Stimulated activated CD8-positive, alpha-beta memory T cell treated with anti-CD3 and anti-CD28 coated beads, Interleukin-2, amount 100 ng/mL, for 1 hour (primary cell): ENCODE data around the gene NISCH.

Source experiments
- DNase-seq, 2 donors: peaks; one replicate each; pipeline ENCODE4 v3.0.0-alpha.2; 2020; ENCODE audit warnings: low read depth in 2 of 2

NISCH gene

DNA sequence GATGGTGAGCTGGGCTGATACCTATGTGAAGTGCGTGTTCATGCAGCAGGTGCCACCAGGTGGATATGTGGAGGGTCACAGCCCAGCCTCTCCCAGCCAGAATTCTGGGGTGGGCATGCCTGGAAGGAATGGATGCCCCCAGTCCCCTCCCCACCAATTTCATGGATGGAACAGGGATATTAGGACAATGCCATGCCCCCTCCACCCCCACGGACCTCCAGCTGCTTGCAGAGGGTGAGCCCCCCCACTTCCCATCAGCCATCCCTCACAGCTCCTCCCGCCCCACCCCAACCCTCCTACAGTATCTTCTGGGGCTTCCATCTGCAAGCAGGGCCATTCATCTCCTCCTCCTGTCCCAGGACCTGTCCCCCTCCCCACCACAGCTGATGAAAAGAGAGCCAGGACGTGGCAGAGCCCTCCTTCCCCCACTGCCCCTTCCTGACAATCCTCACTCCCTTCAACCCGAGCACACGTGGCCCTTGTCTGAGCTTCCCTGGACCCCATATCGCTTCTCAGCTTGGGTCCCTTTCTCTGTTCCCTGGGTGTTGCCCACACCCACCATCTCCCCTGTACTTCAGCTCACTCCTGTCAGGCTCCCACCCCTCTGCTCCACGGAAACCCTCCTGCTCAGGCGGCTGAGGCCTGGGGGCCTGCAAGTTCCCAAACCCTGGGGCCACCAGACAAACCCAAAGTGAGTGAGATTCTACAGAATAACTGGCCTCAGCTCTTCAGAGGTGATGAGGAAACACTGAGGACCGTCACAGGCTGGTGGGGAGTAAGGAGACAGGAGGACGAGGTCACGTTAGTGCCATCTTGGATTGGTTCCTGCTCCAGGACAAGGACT lies 7.7 kb upstream of the NISCH start:
- no peak for DNase-seq

DNA sequence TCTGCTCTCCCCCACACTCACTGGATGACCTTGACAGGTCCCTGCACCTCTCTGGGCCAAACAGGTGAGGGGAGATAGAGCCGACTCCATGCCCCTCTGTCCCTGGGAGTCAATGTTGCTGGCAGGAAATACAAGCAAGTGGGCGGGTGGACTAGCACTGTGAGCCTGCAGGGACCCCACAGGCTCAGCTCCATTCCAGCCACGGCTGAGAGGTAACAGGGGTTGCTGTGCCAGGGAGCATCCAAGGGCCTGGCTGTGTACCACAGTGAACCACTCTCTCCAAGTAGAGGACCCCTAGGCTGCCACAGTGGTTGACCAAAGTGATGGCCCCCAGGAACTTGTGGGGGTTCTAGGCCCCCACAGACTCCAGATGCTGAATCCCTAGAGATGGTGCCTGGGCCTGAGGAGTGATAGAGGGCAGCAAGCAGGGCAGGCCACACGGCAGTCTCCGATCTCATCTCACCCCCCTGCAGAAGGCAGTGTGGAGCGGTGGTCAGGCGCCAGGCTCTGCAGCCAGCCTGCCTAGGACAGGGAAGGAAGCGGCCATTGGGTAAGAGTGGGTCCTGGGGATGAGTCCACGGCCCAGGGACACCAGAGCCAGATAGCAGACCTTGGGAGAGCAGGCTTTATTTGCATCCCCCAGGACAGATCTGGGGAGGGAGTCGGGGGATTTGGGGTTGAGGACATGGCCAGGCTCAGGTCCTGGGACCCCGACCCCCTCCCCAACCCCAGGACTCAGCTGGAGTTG lies 4.7 kb upstream of the NISCH start:
- no peak for DNase-seq

DNA sequence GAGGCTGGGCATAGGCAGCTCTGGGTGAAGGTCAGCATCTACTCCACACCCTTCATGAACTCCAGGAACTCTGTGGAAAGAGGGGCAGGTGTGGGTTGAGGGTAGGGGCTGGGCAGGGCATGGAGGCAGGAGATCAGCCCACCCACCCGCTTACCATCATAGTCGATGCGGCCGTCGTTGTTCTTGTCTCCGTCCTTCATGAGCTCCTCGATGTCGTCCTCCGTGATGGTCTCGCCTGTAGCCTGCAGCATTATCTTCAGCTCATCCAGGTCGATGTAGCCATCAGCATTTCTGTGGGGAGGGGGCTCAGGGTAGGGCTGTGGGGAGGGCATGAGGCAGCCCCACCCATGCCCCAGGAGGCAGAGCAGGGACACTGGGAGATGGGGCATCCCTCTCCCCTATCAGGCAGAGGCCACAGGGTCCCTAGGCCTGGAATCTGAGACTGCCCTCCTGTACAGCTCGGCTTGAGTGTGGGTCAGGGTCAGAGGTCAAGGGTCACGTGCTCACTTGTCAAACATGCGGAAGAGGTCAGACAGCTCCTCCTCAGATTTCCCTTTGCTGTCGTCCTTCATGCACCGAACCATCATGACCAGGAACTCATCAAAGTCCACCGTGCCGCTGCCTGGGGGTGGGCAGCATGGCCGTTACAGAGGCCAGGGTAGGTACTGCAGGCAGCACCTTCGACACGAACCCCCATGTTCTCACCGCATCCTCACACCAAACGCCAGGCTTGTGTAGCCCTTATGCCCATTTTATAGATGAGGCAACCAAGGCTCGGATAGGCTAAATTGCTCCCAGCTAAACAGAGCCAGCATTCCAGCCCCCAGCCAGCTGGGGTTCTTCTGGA lies 3.9 kb upstream of the NISCH start:
- no peak for DNase-seq

DNA sequence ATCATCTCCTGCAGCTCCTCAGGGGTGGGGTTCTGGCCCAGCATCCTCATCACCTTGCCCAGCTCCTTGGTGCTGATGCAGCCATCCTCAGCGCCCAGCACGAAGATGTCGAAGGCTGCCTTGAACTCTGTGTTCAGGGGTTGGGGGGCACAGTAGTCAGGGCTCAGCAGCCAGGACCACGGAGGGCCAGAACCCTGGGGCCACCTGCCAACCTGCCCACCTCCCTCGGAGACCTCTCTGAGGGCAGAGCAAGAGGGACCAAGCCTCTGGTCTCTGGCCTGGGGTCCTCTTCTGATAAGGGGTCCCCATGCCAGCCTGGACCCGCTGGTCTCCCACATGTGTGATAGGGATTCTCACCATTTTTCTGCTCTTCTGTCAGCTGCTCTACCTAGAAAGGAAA lies 3.3 kb upstream of the NISCH start:
- no peak for DNase-seq

DNA sequence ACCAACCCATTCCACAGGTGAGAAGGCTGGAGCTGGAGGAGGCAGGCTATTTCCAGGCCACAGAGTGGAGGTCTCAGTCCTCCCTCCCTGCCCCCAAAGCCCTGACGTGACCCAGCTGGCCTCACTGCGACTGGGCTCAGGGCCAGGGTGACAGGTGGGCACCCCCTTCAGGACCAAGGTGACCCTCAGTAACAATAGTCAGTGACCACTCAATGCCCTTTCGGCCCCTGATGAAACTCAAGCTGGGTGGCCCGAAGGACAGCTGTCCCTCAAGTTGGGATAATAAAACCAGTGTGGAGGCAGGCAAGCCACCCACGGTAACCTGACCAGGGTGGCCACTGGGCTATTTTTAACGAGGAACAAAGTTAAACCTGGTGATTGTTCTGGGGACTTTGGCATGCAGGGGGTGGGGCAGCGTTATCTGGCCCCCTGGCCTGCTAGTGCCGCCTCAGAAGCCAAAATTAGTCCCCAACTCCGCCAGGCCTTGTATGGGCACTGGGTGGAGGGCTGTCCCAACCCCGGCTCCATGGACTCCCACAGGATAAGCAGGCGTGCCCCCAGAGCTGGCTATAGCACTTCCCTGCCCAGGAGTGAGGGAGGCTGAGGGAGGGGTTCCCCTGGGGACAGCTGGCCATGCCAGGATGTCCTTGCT lies 2.7 kb upstream of the NISCH start:
- DNase-seq: no peak

DNA sequence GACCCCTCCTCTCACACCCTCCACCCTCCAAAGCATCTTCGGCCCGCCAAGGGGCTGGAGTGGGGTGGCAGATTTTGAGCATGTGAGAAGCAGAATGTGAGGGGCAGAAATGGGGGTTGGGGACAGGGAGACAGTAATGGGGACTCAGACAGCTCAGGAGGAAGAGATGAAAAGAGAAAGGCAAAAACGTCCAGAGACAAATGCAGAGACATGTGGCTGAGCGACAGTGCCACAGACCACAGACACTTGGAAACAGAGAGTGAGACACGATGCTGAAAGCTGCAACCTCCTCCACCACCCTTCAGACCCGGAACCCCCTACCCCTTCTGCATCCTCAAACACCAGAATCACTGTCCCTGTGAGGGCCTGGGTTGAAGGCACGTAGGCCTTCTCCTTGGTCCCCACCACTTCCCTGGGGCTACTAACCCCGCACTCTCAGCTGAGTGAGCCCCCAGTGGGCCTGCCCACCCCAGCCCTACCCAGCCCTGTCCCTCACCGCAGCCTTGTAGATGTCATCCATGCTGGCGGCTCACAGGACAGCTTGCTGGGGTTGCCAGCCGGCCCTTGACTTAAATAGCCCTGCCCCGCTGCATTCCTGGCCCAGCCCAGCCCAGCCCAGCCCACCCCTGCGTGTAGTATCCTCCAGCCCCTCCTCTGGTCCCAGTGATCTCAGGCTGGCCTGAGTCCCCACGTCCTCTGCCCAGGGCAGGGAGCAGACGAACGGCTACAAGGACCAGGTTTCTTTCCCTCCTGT lies 1.7 kb upstream of the NISCH start, which contains the start of gene TNNC1:
TNNC1 (minus strand) TSS at position 546 of the 754 bp plus-strand sequence; CDS start at position 520, 26 bp downstream.
- no peak for DNase-seq

DNA sequence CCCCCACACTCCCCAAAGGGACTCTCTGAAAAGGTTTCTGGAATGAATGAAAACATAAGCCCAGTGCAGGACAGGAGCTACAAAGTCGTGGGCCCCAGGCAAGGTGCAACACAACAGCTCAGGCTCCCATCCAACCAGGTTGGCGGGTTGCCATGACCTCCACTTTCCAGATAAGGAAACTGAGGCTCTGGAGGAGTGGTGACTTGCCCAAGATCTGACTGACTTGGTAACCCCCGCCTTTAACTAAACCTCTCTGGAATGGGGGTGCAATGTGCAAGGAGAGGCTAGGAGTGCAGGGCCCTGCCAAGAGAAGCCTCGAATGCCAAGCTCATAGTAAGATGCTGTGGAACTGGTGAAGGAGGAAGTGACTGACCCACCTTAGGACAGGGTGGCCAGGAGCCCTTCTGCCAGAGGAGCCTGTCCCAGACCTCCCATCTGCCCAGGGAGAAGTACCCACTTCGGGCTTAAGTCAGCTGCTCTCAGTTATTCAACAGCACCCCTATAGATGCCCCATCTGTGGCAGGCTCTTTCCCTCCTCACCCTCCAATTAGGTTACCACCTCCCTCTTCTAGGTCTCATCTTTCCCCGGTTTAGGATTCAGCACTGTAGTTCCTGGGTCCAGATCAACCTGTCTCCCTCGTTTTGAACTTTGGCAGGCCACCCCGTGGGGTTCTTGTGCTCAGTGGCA lies 1.0 kb upstream of the NISCH start:
- DNase-seq: no peak

DNA sequence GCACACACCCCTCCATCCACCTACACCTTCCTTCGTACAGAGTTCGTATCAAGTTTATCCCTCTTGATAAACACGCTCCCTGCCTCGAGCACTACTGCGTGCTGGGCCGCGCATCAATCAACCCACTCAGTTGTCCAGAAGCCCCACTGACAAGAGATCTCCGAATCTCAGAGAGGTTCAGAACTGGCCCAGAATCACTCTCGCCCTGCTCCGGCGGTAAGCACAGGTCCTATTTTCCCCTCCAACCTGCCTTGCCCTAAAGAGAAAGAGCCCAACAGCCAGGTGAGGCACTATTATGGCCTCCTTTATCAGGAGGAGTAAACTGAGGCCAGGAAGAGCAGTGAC lies 494 bp upstream of the NISCH start:
- DNase-seq: no peak

DNA sequence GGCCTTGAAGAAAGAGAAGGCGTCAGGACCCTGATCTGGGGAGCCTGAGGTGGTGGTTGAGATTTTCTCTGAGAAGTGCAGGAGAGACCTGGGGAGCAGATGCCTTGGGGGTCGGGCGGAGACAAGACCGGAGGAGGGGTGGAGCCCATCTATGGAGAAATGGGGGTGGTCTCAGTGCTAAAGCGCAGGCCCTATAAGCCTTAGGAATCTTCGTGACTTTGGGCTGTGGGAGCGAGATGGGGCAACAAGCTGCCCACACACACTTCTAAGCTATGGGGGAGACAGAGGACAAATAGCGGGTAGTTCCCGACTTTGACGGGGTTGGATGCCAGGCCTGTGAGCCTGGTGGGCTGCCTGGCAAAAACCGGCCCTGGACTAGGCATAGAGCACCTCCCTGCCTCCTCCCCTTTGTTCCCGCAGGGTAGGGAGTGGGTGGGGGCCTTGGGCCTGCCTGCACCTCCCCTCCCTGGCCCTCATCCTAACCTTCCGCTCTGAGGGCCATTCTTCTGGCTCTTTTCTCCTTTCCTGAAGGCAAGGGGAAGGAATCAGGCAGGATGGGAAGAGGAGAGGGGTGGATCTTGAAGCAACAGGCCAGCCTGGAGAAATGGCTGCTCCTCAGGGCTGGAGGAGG lies 880 bp downstream of the NISCH start:
- no peak for DNase-seq

DNA sequence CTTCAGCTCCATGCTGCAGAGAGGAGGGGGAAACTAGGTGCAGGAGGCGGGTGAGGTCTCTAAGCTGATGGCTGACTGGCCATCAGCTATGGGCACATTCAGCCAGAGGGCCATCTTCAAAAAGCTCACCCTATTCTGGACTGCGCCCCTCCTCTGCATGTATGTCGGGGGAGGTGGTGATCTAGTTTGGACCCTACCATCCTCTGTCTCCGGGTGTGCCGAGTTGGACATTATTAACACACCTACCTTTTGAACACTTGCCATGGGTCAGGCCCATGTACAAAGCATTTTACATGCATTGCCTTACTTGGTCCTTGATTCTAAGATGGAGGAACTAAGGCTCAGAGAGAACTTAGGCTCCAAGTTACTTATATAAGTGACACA lies 1.4 kb downstream of the NISCH start:
- DNase-seq: no peak

DNA sequence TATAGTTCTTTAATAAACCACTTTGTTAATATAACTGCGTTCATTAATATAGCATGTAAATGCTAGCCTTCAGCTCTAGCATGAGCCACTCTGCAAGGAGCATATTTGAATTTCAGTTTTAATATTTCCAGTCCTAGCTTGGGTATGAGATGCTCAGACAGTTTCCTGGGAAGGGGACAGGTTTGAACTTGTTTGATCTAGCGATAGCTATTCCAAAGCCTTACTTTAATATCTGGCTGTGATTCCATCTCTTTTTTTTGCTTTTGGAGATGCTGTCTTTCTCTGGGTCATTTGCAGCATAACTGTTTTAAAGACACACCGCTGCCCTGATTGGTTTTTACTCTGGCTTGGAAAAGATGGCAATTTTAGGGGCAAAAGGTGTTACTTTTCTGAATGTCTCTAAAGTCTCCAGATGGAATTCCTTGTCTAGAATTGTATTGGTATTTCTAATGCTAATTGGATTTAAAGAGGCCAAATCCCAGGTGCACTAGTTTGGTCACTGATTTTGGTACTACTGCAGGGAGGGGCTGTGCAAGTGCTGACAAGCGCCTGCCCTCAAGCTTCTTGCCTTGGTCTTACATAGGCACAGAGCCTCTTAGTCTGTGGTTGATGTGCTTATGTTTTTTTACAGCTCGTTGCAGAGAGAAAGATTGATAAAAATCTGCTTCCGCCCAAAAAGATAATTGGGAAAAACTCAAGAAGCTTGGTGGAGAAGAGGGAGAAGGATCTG lies 2.8 kb downstream of the NISCH start:
- no peak for DNase-seq

DNA sequence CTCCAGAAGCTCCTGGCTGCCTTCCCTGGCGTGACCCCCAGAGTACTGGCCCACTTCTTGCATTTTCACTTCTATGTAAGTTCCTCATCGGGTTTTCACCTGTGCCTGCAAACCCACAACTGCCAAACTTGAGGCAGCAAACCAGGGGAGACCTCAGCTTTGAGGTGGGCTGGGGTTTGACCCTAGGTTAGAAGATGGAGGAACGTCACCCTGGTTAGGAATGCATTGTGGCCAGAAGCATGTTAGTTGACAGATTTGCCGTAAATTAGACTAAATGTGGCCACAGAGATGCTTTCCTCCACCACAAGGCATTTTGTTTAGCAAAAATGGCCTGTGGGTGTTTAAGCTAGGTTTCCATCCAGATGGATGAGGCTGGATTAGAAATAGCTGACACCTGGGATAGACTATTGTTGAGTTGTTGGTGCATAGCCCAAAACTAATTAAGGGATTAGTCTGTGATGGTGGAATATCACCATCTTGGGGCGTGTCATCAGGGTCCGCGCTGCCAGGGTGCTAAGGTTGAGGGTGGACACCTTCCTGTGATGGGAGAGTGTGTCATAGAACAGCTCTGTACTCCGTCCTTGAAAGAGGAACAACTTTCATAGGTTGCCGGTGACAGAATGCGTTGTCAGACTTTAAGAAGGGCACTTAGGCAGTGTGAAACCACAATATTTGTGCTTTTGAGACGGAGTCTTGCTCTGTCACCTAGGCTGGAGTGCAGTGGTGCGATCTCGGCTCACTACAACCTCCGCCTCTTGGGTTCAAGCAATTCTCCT lies 3.6 kb downstream of the NISCH start:
- no peak for DNase-seq

DNA sequence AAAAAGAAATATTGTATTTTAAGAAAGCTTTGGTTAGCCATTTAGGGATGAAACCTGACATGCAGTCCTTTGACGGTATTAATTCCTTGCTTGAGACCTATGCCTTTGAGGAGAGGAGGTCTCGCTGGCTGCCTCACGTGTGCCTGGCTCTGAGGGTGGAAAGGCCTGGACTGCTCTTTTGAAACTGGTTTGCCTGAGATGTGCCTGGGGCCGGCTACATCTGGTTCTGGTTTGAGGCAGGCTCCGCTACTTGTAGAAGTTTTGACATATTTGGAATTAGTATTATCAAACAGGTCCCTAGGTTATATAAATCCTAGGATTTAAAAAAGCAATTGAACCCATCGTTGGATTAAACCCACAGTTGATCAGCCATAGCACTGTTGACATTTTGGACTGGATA lies 6.5 kb downstream of the NISCH start:
- no peak for DNase-seq

DNA sequence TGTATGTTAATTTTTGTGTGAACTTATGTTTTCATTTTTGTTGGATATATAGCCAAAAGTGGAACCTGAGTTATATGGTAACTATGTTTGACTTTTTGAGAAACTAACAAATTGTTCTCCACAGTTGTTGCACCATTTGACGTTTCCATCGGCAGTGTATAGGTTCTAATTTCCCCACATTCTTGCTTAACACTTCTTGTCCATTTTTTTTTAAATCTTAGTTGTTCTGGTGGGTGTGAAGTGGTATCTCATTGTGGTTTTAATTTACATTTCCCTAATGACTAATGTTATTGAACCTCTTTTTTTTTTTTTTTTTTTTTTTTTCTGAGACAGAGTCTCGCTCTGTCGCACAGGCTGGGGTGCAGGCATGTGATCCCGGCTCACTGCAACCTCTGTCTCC lies 8.0 kb downstream of the NISCH start:
- no peak for DNase-seq

DNA sequence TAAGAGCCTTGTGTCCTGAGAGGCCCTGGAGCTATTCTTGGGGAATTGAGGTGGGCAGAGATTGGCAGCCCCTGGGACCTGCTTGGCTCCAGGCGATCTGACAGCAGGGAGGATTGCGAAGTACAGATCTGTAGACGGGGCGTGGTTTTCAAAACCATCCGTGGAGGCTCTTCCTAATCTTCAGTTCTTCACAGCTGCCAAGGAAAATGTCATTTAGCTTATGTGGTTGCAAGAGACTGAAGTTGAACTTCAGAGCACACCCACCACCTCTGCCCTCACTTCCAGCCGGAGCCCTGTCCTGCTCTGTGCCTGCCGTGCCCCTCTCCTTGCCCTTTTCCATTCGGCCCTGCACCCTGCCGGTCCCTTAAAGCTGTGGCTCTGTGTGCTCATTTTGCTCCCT lies 12.9 kb downstream of the NISCH start:
- no peak for DNase-seq

DNA sequence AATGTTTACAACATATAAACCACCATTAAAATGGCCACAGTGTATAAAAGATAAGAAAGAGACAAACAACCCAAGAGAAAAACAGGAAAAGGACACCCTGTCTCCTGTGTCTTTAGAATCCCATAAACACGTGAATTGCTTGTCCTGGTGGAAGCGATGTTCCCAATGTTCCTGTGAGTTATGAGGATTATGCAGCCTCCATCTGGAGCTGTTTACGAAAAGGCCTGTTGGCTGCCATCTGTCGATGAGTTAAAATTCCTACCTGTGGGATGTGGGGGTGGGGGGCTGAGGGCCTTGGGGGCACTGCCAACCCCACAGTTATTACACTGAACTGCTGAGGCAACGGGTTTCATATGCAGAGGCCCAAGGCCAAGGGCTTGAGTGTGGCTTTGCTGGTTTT lies 13.6 kb downstream of the NISCH start:
- DNase-seq: no peak

DNA sequence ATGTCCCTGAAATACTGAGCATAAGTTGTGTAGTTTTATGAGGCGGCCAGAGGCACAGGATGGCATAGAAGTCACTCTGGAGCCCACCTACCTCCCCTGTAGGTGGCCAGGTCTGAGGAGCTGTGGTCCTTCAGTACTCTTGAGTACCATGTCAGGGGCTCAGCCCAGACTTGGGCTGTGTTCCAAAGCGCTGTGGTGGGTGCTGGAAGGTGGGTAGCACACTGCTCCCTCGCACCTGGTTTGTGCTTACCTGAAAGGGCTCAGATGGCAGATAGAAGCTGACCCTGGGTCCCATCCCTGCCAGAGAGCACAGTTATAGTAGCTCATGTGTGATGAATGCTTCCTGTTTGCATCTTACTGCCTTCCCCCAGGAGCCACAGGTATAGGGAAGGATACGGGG lies 15.5 kb downstream of the NISCH start:
- DNase-seq: no peak

DNA sequence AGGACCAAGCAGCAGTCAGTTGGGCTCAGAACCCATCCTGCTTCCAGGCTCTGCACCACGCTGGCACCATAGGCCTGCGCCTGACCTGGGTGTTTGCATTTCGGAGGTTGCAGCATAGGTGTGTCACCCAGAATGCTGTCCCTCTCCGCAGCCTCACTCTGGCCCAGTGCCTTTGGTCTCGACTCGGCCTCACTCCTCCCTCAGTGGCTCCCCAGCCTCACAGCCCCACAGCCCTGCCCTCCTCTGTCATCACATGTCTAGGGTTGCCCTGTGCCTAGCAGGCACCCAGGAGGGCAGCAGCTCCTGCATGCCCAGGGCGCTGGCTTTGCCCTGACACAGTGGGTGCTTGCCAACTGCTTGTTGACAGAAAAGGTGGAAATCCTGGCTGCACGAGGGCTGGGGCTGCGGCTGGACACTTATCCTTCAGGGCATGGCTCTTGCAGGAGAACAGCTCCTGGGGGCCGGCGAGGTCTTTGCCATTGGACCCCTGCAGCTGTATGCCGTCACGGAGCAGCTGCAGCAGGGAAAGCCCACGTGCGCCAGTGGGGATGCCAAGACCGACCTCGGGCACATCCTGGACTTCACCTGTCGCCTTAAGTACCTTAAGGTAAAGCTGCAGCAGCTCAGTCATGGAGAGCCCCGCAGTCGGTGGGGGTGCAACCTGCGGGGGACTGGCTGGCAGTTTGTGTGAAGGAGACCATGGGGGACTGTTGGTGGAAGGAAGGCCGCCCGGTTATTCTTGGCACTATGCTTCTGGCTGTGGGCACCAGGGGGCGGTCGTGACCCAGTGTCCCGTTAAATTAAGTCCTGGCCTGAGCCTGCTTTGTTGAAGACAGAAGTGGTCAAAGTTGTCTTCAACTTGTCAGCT lies 16.2 kb downstream of the NISCH start:
- DNase-seq: no peak
